Activated gamma-delta T cell (primary cell): ENCODE data around the gene LSMEM2.
"Not testable (repeated sequence)": the region's sequence is repeated elsewhere in the genome, so short reads cannot be mapped to it uniquely, and the experiment has no call there.

Source experiments
- DNase-seq: peaks from one replicate; lab custom pipeline; 2025; lab: John Stamatoyannopoulos, UW
- total RNA-seq, 2 donors: gene quantifications; one replicate each; lab custom pipeline; 2026; lab: John Stamatoyannopoulos, UW

The LSMEM2 gene
- 0.05 to 0.09 reads per million in 2 donors for total RNA-seq

DNA sequence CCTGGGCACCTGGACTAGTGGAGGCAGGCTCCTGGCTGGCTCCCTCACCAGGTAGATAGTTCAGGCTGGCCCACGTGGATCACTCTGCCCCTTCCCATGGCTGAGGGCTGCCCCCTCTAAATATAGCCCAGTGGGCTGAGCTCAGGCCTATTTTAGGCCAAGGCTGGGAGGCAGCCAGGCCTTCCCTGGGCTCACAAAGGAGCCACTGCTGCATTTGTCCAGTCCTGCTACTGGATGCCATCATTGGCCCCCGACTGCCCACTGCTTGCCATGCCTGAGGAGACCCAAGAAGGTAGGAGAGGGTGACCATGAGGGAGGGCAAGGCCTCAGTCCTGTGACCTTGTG is at the start of gene LSMEM2:
Gene LSMEM2 (plus strand): TSS at position 208 of the 345 bp plus-strand sequence. CDS start 27 bp downstream, at position 235.
- DNase-seq: no peak

DNA sequence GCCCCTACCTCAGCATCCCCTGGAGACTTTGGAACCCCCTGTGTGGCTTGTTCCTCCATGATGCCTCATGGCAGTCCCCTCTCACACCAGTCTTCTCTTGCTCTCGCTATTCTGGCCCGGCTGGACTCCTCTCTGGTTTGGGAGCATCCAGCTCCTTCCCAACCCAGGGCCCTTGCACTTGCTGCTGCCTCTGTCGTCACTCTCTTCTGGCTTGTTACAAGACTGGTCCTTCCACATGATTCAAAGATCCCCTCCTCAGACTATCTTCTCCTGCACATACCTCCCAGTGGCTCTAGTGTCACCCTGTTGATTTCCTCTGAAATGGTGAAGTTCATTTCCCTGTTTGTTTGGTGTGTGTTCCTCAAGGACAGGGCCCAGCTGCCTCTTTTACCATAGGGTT is 49.4 kb upstream of the LSMEM2 start:
- no peak for DNase-seq

DNA sequence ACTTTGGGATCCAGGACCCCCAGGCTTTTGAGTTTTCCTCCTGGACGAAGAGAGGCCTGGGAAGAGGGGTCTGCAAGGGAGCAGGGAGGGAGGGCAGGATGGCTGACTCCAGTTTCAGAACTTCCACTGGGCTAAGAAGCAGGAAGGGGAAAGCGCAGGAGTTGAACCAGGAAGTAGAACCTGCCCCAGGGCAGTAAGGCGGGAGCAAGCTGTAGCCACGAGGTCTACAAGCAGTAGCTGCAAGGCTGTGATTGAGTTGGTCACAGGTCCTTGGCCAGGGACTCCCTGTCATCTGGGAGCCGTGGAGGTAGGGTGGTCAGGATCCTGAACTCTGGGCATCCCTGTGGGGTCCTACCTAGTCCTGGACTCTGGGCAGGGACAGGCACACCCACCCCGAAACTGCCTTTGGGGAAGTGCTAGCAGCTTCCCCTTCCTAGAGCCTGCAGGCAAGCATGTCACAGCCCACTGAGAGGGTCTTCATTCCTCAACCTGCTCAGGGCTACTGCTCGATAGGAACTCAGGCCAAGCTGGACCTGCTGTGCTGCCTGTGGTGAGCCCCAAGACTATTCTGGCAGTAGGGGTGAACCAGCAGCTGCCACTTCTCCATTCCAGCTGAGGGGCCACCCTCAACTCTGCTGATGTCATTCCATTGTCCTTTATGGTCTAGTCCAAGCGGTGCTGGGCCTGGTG is 48.6 kb upstream of the LSMEM2 start:
- DNase-seq: no peak

DNA sequence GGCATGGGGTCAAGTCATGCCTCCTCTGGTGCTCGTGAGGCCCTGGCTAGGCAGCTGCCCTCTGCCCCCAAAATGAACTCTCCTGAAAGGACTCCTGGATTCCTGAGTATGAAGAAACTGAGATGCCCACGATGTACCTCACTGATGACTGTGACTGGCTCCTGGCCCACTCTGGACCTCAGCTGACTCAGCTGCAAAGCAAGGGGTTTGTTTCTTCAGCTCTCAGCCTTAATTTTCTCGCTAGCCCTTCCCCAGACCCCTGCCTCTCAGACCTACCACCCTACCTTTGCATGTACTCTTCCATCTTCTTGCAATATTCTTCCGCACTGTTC is 48.1 kb upstream of the LSMEM2 start:
- no peak for DNase-seq

DNA sequence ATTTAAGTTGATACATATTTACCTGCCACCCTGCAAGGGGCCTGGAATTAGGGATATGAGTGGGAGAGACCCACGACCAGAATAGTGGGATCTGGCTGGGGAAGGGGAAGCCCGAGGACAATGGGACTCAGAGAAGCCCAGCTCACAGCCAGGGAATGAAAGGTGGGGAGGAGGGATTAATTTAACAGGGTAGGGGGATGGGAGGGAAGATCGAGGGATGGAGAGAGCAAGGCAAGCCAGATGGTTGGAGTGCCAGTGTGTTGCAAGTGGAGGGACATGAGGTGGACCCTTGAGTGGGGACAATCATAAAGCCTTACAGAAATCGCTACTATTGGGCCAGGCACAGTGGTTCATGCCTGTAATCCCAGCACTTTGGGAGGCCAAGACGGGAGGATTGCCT is 47.3 kb upstream of the LSMEM2 start:
- DNase-seq: no peak

DNA sequence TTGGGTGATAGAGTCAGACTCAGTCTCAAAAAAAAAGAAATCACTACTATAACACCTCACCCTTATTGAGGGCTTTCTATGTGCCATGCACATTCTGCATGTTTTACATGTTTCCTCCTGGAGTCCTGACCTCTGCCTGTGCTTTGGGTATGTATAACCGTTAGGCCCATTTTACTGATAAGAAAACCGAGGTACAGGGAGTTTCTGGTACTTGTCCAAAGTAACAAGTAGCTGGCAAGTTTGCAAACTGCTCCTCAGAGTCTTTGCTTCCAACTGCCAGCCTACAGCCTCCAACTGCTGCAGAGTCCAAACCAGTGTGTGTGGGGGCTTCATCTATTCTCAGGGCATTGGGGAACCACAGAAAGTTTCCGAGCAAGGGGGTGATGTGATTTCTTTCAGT is 46.6 kb upstream of the LSMEM2 start:
- no peak for DNase-seq

DNA sequence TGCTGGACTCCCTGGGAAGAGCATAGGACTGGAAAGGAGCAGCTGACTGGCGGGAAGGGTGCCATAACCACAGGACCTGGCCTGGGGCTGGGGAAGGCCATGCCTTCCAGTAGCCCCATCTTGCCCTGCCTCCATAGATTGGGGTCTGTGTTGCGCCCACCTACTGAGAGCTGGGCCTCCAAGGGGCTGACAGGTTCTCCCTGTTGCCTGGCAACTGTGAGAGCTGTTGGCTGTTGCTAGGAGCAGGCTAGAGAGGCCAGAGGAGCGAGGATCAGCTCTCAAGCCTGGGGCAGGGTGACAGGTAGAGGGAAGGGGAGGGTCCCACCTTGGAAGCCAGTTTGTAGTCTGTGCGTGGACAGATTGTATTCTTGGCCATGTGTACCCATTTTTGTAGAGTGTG is 45.7 kb upstream of the LSMEM2 start:
- DNase-seq: no peak

DNA sequence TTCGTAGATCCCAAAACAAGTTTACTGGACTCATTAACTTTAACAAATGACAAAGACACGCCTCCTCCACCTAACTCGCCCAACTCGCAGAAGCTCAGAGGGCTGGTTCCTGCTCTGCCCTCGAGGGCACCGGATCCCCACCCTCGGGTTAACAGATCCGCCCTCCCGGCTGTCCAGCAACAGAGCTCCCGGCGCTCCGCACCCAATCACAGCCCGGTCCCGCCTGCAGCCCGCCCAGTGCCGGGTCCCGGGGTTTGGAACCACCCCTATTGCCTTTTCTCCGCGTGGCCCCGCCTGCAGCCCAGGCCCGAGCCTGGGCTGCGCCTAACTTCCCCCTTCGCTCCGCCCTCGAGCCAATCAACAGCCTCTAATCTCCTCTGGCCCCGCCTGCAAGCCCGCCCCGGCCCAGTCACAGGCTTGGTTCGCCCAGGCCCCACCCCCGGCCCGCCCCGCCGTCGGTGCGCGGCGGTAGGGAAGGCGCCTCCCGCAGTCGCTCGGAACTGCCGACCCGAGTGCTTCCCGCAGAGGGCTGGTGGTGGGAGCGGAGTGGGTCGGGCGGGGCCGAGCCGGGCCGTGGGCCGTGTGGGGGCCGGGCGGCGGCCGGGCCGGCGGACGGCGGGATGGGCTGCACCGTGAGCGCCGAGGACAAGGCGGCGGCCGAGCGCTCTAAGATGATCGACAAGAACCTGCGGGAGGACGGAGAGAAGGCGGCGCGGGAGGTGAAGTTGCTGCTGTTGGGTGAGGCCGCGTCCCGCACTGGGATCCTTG is 43.0 kb upstream of the LSMEM2 start, which contains the start of gene GNAI2:
Gene GNAI2 (plus strand): TSS at position 489 of the 768 bp plus-strand sequence. CDS start 132 bp downstream, at position 621.
- DNase-seq: peak; percentile 98

DNA sequence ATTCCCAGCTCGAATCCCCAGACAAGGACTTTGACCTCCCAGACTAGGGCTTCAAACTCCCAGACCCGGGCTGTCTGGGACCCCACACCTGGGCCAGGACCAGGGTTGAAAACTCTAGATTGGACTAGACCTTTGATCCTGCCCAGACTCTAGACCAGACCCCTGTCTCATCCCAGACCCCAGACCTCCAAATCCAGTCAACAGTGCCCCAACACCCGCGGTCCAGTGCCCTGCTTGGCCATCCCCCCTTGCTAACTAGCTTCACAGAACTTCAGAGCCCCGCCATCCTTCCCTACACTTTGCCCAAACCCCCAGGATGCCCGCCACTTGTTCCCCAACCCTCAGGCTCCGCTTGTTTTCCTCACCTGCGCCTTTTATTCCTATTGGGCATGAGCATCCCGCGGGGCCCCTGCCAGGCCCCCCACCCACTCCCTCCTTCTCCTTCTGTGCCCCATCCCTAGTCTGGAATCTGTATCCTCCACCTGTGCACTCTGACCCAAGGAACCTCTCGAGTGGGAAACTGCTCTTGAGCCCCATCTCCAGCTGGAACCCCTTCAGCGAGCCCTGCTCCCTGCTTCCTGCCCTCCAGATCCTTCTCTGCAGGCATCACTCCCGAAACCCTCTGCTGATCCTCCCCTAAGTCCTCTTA is 42.3 kb upstream of the LSMEM2 start:
- DNase-seq: no peak

DNA sequence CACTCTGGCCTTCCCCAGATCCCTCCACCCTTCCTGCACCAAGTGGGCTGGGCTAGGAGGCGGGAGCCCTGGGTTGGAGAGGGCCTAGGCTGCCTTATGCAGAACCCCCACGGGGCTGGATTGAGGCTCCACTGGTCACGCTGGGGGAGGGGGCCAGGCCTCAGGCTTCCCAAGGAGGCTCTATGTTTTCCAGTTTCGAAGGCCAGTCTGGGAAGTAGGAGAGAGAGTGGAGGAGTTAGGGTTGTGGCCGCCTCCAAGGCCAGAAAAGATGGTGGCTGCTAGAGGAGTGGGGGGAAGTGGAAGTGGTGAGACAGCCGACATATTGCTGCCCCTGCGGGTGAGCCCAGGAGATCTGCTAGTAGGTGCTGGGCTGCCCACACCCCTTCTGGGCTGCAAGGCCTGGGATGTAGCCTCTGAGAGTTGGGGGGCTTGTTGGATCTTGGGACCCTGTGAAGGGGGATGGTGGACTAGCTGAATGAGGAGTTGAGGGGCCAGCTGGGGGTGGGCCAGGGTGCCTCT is 41.7 kb upstream of the LSMEM2 start:
- no peak for DNase-seq

DNA sequence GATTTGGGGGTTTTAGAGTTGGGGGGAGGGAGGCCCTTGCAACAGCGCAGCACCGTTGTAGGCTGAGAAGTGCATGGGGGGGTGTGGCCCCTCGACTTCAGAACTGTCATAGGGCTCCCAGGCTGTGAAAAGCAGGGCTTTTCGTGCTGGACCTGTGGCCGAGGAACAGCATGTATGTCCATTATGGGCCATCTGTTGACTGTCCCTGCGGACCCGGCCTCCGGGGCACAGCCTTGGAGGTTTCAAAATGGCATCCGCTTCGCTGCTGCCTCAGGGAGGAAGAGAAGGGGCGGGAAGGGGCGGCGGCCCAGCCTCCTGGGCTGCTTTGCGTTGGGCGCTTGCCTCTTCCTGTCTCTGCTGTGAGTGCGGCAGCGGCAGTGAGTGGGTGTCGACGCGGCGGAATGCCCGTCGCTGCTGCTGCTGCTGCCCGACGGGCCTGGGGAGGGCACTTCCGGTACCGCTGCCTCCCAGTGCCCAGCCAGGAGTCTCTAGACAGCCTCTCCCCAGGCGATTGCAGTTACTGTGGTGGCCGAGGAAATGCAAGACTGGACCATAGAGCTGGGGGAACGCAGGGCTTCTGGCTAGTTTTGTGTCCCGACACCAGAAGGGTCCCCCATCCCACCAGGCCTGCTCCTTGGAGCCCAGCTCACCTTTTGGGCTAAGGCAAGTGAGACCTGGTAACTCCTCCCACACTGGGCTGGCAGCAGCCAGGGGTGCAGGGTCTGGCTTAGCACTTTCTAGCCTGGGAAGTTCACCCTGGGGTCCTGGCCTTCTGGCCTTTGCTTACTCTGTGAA is 40.9 kb upstream of the LSMEM2 start:
- peak; percentile 76 for DNase-seq

DNA sequence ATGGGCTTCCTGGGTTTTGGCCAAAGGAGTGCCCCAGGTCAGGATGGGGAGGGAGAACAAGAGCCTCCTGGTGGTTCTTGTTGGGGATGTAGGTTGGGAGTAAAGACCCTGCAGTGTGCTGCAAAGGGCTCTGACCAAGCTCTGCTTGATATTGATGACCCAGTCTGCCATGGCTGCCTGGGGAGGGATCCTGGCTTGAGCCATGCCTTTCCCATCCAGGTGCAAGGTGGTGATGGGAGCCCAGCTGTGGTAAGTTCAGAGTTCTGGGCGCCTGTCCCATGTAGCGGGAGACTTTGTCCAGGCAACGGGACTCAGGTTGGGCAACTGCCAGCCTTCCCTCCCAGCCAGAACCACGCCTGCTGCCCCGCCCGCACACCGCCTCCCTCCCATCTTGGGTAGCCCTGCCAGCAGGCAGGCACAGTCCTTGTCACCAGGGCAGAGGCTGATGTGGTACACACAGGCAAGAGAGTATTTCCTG is 40.3 kb upstream of the LSMEM2 start:
- no peak for DNase-seq

DNA sequence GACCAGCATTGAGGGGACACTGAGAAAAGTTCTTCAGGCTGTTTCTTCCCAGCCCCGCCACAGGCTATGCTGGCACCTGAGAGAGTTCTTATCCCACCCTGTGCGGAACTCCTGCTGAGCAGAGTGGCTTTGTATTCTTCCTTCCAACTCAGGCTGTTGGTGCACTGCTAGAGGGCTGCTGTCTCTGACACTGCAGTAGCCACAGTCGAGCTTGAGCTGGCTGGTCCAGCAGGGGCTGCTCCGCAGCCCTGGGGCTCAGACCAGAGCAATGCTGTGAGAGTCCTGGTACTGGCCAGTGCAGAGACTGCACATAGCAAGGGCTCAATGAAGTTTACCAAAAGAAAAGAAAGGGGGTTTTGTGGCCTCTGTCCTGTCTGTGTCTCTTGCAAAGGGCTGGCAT is 39.2 kb upstream of the LSMEM2 start:
- no peak for DNase-seq

DNA sequence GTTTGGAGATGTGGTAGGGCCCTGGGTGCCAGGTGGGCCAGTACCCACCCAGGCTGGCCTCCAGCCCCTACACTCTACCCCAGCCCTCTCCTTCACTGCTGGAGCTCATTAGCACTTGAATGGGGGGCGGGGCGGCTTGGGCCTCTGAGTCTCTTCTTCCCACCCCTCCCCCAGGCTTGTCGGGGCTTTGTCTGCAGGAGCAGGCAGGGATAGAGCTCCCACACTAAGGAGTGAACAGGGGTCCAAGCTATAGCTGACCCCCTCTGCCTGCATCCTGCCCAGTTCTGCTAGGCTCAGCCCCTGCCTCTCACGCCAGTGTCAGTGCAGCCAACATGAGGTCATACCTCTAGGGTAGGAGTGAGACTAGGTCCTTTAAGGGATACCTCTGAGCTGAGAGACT is 37.7 kb upstream of the LSMEM2 start:
- no peak for DNase-seq

DNA sequence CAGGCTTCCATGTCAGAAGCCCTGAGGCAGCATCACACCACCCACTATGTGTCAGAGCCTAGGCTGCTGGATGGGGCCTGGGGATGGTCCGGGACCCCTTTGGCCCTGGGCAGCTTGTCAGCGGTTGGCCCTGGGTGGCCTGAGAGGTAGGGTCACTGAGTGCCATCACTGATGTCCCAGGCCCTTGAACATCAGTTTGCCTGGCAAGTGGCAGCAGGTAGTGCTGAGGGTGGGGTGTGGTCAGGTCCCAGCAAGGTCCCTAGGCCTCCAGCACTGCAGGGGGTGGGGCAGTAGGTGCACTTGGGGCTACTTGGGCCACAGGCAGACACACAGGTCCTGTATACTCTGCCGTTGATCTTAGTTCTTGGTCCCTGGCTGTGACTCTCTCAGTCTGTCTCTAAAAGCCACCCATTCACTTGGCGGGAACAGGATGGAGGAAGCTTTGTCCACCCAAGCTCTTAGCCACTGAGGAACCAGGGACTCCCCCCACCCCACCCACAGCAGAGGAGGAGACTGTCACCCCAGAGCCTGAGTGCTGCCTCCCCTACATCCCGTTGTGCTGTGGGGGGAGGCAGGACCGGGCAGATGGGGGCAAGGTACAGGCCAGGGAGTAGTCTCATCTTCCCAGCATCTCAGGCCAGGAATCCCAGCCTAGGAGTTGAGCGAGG is 37.0 kb upstream of the LSMEM2 start:
- DNase-seq: no peak

DNA sequence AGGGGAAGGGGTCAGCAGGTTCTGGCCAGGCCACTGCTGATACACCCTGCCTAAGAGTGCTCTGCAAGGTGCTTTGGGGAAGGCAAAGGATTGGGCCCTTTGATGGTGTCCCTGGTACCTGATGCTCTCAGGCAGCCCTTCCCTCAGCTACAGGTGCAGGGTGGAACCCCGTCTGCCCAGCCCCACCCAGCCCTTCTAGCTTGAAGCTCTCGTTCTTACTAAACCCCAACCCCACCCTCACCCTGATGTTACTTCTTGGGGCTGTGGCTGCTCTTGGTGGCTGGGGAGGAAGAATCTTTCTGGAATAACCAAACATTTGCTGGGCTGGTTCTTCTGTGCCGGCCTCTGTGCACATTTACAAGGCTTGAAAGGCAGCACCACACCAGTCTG is 36.5 kb upstream of the LSMEM2 start:
- no peak for DNase-seq

DNA sequence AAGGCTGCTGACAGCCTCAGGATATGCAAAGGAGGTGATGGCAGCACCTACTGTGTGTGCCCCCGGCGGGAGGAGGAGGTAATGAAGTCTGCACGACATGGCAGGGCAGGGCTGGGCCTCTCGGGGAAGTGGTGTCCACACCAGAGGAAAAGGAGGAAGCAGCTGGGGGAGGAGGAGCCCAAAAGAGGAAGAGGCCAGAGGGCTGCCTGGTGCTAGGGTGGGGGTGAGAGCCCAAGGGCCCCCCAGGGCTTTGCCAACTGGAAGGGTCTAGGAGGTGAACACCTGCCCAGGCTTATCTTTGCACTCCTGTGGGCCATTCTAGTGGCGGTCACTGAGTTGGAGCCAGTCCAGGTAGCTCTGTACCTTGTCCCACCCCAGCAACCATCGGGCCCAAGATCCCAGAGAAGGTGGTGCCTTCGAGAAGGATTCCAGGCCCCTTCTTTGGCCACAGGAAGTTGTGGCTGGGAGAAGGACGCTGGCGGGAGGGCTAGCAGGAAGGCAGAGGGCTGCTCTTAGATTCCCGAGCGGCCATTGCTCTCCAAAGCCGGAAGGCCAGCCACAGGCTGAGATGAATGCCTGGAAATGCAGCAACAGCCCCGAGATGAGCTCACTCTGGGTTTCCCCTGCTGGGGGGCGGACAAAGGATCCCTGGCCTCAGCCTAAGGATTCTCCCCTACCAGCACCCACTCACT is 35.9 kb upstream of the LSMEM2 start:
- DNase-seq: no peak

DNA sequence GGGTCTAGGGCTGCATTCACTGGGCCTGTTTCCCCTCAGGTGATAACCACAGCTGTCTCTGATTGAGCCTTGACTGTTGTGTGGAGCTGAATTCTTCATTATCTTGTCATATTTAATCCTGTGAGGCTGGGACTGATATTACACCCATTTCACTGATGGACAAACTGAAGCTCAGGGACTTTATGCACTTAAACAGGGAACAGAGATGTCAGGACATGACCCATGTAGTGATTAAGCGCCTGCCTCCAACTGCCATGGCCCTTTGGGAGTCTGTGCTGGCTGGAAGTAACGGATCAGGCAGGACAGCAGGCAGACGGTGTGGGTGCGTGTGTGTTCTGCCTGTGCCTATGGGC is 35.4 kb upstream of the LSMEM2 start:
- no peak for DNase-seq

DNA sequence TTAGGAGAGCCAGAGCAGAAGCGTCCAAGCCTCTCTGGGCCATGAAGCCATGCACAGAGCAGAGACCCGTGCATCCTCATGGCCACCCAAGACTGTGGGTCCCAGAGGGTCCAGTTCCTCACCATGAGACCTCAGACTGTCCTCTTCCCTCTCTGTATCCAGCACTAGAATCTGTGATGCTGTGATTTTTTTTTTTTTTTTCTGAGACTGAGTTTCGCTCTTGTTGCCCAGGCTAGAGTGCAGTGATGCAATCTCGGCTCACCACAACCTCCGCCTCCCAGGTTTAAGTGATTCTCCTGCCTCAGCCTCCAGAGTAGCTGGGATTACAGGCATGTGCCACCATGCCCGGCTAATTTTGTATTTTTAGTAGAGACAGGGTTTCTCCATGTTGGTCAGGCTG is 34.1 kb upstream of the LSMEM2 start:
- not testable (repeated sequence) for DNase-seq

DNA sequence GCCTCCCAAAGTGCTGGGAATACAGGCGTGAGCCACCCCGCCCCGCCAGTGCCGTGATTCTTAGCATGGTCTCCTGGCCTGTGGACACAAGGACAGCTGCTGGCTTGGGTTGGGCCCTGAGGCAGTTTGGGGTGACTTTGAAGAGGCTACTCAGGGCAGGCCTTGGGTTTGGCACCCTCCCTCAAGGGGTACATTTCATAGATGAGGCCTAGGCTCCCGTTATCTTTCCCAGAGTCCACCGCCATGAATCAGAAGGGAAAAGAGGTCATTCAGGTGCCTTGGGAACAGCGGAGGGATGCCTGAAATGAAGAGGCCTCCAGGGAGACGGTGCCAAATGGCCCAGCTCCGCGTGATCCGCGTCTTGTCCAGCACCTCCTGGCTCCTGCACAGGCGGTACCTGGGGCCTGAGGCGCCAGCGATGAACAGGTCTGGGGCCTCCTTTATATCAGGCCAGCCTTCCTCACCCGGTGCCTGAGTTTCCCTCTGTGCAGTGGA is 33.6 kb upstream of the LSMEM2 start:
- no peak for DNase-seq
